GM19463 (cell line): ENCODE results near the gene WDPCP.
A peak's percentile ranks its signal among the peaks of the same experiment; 100 is the strongest.
"Not testable (repeated sequence)": the region's sequence is repeated elsewhere in the genome, so short reads cannot be mapped to it uniquely, and the experiment has no call there.

Source experiments
- ATAC-seq: cut with Tn5 transposase; IDR thresholded peaks from one replicate; pipeline ENCODE4 v1.9.1; 2021; ENCODE audit warnings: mild to moderate bottlenecking, moderate library complexity; ENCODE audit not compliant: unreplicated experiment

WDPCP gene

DNA sequence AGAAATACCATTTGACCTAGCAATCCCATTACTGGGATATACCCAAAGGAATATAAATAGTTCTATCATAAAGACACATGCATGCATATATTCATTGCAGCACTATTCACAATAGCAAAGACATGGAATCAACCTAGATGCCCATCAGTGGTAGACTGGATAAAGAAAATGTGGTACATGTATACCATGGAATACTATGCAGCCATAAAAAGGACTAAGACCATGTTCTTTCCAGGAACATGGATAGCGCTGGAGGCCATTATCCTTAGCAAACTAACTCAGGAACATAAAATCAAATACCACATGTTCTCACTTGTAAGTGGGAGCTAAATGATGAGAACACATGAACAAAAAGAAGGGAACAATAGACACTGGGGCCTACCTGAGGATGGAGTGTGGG is 119.0 kb downstream of the WDPCP start:
- ATAC-seq, result not testable (repeated sequence)

GRCh38 chr2:63465633-63466032 is 122.6 kb downstream of the WDPCP start:
- no peak for ATAC-seq

DNA sequence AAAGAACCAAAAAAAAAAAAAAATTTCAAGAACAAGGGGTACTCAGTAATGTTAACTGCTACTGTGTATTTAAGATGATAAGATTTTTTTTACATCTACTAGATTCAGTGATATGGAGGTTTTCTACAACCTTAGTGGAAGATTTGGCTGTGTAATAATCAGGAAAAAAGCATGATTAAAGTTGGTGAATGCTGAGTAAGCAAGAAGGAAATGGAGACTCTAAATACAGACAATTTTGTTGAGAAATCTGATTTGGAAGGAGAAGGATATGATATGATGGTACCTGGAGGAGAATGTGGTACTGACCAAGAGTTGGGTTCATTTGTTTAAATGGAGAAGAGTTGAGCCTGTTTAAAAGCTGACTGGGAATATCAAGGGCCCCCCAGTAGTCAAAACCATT is 125.1 kb downstream of the WDPCP start:
- no peak for ATAC-seq

DNA sequence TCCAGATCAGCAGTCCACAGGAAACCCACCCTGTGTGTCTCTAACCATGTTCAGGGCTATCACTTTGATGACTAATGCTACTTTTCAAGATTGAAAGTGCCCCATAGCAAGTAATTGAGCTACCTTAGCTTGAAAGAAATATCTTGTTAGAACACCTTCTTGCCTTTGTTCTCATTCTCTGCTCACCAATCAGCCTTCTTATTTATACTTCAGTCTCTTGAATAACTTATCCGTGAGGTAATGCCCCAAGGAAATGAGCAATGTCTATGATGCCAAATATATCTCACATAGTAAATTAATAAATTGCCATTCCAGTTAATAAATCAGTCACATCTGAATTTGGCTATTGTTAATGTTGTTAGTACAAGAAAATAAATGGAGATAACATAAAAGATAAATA is 141.6 kb downstream of the WDPCP start:
- ATAC-seq, result no peak

DNA sequence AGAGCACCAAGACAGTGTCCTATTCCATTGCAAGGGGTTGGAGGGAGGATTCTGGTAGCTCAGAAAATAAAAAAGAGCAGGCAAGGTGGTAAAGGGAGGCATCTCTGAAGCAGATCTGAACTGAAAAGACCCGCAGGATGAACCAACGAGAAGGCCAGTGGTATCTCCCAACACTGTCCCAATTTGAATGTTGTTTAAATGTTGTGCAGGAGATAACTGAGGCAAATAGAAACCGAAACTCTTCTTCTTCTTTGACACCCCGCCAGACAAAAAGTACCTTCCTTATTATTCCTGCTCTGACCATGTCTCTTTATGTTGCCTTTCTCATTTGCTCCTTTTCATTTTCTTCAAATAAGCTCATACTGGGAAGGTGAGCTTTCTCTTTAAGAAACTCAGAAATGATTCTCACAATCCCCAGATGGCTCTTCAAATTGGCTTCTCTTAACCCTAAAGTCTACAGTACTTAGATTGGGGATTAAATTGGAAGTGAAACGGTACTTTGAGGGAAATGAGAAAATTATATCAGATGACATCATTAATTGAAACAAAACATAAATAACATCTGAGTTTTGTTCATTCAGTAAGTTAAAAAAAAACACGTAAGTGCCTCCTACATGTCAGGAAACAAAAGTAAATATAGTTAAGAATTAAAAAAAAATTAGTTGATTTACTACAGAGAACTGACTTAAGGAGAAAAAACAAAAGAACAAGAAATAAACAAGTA is 143.6 kb downstream of the WDPCP start:
- ATAC-seq, result peak; percentile 60

DNA sequence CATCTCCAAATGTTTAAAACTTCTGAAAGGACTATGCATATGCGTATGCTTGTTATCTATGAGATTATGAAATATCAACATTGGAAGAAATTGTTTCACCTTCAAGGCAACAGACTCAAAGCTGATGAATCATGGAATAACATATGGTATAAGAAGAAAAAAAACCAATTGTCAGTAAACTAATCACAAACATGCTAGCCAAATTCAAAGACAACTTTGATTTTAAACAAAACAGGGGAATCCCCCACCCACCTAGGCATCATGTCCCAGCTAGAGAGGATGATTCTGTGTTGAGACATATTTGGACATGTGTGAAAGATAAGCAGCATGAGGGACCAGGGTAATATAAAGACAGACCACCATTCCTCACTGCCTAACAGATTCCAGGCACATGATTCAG is 147.7 kb downstream of the WDPCP start:
- ATAC-seq, result no peak

DNA sequence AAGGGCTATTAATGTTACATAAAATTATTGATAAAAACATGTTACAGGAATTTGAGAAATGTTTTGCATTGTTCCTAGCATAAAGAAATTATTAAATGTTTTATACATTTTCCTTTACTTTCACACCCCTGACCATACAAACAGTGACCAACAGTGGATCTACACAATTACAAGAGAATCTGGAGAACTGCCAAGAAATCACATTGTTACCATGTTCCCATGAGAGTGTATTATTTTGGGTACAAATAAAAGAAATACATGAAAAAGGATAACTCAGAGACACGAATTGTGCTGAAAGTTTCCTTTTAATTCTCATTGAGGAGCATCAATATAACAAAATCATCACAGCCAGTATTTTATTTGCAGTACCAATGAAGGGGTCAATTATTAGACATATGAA is 150.1 kb downstream of the WDPCP start:
- no peak for ATAC-seq

GRCh38 chr2:63436488-63436887 is 151.8 kb downstream of the WDPCP start:
- ATAC-seq, result no peak

DNA sequence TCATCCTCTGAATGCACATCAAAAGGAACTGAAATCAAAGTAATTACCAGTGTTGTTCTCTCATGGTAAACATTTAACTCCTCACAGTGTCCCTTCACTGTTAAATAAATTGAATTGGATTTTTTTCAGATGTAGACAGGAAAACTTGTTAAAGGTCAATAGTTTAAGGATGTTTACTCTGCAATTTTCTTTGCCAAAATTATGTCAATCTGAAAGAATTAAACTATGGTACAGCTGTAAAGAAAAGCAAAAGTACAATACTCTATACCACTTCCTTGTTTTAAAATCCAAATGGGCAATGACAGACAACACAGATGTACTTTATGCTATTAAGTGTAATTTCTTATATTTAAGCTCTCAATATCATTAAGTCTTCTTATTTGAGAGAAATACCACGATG is 153.2 kb downstream of the WDPCP start:
- ATAC-seq, result no peak

DNA sequence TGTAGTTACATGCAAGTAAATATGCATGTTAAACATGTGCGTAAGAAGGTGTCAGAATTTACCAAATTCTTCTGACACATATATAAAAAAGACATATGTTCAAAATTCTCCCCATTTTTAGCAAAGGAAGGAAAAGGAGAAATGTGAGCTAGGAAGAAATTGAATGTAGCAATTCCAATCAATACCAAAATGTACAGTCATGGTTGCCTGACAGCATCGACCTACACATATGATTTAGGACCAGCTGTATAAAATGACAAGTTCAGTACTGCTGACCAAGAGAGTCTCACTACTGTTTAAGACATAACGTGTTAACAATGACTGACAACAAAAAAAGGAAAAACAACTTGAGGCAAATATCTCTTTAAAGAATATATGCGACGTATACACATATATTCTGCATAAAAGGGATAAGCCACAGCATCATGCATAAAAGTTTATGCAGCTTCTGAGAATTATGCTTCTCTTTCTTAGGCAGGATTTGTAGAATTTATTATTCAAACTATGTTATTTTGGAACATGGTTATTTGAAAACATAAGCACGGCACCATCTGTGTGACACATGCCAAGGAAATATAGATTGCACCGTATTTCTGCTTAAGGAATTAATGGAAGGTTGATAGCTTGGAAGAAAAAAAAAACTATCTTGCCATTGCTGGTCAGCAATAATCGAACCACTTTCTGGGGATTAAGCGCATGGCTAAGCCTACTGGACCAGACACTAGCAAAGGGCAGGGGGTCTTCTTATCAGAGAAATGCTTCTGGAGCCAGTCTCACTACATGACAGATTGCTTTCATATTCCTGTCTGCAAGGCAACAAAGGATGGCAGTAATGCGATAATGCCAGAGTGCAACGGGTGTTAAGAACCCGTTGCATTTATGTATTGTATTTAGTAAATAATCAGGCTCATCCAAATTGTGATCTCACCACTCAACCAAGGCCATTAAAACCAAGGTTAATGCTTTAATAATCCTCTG is 154.0 kb downstream of the WDPCP start:
- ATAC-seq, result no peak

DNA sequence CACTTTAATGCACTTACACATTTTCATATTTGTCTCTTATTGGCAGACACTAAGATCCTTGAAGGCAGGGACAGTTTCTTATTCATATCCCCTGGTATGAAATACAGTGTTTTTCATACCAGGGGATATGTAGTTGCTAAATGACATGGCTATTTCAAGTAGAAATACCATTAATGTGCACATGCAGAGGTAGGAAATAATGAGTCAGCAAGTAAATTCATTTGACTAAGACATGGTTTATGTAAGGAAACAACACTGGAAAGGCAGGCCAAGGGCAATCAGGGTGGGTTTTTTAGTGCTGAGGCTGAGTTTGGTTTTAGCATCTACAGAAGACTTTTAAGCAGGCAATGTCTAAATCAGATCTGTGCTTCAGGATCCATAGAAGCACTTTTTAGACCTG is 155.9 kb downstream of the WDPCP start:
- no peak for ATAC-seq

DNA sequence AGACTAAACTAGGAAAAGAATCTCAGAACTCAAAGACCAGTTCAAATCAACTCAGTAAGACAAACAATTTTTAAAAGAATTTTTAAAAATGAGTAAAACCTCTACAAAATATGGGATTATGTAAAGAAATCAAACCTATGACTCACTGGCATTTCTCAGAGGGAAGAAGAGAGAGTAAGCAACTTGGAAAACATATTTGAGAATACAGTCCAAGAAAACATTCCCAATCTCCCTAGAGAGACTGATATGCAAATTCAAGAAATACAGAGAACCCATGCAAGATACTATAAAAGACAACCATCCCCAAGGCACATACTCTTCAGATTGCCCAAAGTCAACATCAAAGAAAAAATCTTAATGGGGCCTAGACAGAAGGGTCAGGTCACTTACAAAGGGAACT is 162.7 kb downstream of the WDPCP start:
- ATAC-seq, result no peak

DNA sequence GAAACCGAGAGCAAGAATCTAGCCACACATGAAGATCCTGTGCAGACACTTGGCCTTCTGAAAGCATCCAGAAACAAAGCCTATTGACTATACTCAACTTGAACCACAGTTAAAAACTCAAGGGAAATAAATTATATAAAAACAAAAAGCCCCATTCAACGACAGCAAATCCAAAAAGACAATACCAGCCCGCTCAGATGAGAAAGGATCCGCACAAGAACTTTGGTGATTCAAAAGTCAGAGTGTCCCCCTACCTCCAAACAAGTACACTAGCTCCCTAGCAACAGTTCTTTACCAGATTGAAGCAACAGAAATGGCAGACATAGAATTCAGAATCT is 163.2 kb downstream of the WDPCP start:
- ATAC-seq, result no peak

- peak; percentile 86 for ATAC-seq
Observed at GRCh38 chr2:63424329-63425078, 163.8 kb downstream of the WDPCP start.

DNA sequence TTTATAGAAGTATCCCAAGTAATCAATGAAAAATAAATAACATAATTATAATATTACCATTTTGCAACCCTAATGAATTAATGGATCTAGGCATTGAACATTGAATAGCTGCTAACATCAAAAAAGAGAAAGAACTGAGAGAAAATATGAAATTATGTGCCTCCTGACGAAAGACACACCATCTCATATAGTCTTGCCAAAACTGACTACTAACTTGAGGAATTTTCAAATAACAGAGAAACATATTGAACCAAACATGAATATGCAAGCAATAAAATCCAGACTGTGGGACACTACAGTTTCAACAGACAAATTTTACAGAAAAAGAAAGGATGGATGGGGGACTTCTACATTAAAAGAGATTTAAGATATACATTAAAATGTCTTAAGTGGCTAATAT is 165.7 kb downstream of the WDPCP start:
- no peak for ATAC-seq

GRCh38 chr2:63408530-63408929 is 179.7 kb downstream of the WDPCP start:
- ATAC-seq, result no peak

DNA sequence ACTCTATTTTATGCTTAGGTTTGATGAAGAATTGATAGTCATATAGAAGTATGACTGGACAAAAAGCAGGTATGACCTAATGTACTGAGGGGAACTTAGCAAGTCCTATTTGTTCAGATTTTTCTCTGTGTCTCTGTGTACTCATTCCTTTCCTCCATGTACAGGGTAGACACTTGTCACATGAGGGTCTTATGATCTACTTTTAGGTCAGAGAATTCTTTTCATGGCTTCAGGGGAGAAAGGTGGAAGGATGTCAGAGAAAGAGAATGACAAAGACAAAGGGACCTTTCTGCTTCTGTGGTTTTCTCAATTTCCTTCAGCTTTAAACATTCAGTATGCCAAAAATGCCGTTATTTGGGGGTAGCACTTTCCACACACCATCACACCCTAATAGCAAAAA is 181.6 kb downstream of the WDPCP start:
- ATAC-seq, result no peak

GRCh38 chr2:63403820-63404219 is 184.5 kb downstream of the WDPCP start:
- ATAC-seq, result no peak

GRCh38 chr2:63402889-63403288 is 185.4 kb downstream of the WDPCP start:
- ATAC-seq, result not testable (repeated sequence)

DNA sequence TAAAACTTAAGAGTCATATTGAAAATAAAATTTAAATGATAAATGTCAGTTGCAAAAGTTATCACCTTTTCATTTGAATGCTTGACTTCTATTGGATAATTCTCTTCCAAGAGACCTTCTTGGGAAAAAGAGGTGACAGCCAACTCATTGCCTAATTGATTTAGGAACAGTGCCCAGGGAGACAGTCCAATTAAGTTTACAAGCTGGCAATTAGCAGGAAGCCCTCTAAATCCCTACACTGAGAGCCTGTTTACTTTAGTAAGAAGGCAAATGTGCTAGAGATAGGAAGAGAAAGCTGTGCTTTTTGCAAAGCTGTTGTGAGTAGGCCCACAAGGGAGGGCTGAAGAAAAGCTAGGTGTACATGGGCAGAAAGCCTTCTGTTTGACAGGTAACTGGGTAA is 189.1 kb downstream of the WDPCP start:
- ATAC-seq, result no peak

GRCh38 chr2:63379451-63379850 is 208.8 kb downstream of the WDPCP start:
- no peak for ATAC-seq

DNA sequence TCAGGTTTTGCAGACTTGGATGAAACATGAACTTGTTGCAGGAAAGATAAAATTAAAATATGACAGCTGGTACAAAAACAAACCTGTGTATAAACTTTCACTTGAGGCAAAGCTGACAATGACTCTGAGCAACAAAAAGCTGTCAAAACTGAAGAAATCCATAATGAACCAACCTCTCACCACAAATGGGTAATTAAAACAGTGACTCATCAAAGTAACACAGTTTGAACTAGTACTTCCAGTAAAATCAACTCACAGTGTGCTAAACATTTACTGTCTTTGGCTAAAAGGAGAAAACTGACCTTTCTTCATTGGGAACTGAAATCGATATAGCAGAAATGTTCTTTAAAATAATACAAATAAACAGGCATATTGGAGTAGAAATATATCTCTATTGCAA is 209.7 kb downstream of the WDPCP start:
- no peak for ATAC-seq
